GM12801 (cell line): ENCODE data around the gene RHD.

ENCODE experiments used
- CTCF ChIP-seq: IDR thresholded peaks from one replicate; pipeline ENCODE4 v1.5.1; 2011; ENCODE audit warnings: control low read depth; ENCODE audit not compliant: insufficient read length; ENCODE audit errors: extremely low read depth

RHD gene

GRCh38 chr1:25338986-25339385 is 66.7 kb downstream of the RHD start:
- no peak for TF ChIP-seq CTCF

- no peak for TF ChIP-seq CTCF
These were observed 69.4 kb downstream of the RHD start for GRCh38 chr1:25341746-25342145.

- TF ChIP-seq CTCF: no peak
These were observed 70.5 kb downstream of the RHD start for GRCh38 chr1:25342846-25343245.

- no peak for TF ChIP-seq CTCF
These were observed 71.6 kb downstream of the RHD start for GRCh38 chr1:25343872-25344271.

- TF ChIP-seq CTCF: no peak
These were observed 75.2 kb downstream of the RHD start for GRCh38 chr1:25347556-25347955.

GRCh38 chr1:25349606-25350005 is 77.3 kb downstream of the RHD start:
- no peak for TF ChIP-seq CTCF

- no peak for TF ChIP-seq CTCF
These were observed 83.6 kb downstream of the RHD start for GRCh38 chr1:25355841-25356395.
